WTC11 (cell line): ENCODE results near the gene TMEM18. TPM values are rescaled to one million over a fixed set of nuclear protein-coding genes. Genes with fewer than 3 reads are reported as not detected.

ENCODE experiments used
- ATAC-seq: fragments of 200-7000 bp; cut with Tn5 transposase; 2 replicates; pipeline ENCODE4 v1.10.0; 2021; ENCODE audit warnings: mild to moderate bottlenecking, moderate library complexity
- Bru-seq: library from RNA; stranded (reverse); fragments of 400-500 nt; gene quantifications from one replicate; lab custom pipeline; 2021; lab: Mats Ljungman, UMichigan
- CTCF ChIA-PET: fragments of 300-600 bp; sonication (Branson Sonifier 250); formaldehyde crosslinking; loops from one replicate; lab custom pipeline; 2021; ENCODE audit warnings: antibody characterized with exemption; lab: Charles Lee
- POLR2A ChIA-PET: fragments of 350-600 bp; sonication (Branson Sonifier 250); formaldehyde crosslinking; loops from one replicate; lab custom pipeline; 2021; ENCODE audit warnings: antibody characterized with exemption; lab: Charles Lee
- DNase-seq: peaks from one replicate; pipeline ENCODE4 v3.0.0; 2021; ENCODE audit warnings: low spot score
- H3K27ac Mint-ChIP-seq: 2 replicates; pipeline ENCODE4 v1.8.0; 2021; ENCODE audit warnings: mixed read lengths
- H3K27me3 Mint-ChIP-seq: 2 replicates; pipeline ENCODE4 v1.8.0; 2021; ENCODE audit warnings: low read depth, mild to moderate bottlenecking, moderate library complexity, mixed read lengths
- H3K36me3 Mint-ChIP-seq: 2 replicates; pipeline ENCODE4 v1.8.0; 2021; ENCODE audit warnings: mixed read lengths
- H3K4me1 Mint-ChIP-seq: 2 replicates; pipeline ENCODE4 v1.8.0; 2022; ENCODE audit warnings: mixed read lengths
- H3K4me3 Mint-ChIP-seq: 2 replicates; pipeline ENCODE4 v1.8.0; 2021; ENCODE audit warnings: mild to moderate bottlenecking, moderate library complexity, mixed read lengths
- H3K9me3 Mint-ChIP-seq: 2 replicates; pipeline ENCODE4 v1.8.0; 2021; ENCODE audit warnings: mixed read lengths
- AR ChIP-seq: fragments of 250-450 bp; sonication (Bioruptor Pico); IDR thresholded peaks from 2 replicates; pipeline ENCODE4 v1.9.0; 2021; ENCODE audit warnings: mild to moderate bottlenecking
- ATF3 ChIP-seq: sonication (generic); formaldehyde crosslinking; conservative IDR thresholded peaks from 2 replicates; pipeline ENCODE4 v1.8.1; 2022; ENCODE audit warnings: mild to moderate bottlenecking, missing genetic modification reagents
- CREB1 ChIP-seq: sonication (generic); formaldehyde crosslinking; IDR thresholded peaks from 2 replicates; pipeline ENCODE4 v1.8.0; 2023; ENCODE audit warnings: mild to moderate bottlenecking, missing genetic modification reagents
- CREM ChIP-seq: sonication (generic); formaldehyde crosslinking; IDR thresholded peaks from 2 replicates; pipeline ENCODE4 v1.8.1; 2022; ENCODE audit warnings: mild to moderate bottlenecking, missing genetic modification reagents, moderate library complexity
- EMX1 ChIP-seq: fragments of 250-450 bp; sonication (Bioruptor Pico); IDR thresholded peaks from 2 replicates; pipeline ENCODE4 v1.8.0; 2021; ENCODE audit warnings: mild to moderate bottlenecking
- ETV6 ChIP-seq: sonication (generic); formaldehyde crosslinking; IDR thresholded peaks from 2 replicates; pipeline ENCODE4 v1.8.1; 2022; ENCODE audit warnings: mild to moderate bottlenecking, missing genetic modification reagents
- FOXP4 ChIP-seq: sonication (generic); formaldehyde crosslinking; IDR thresholded peaks from 2 replicates; pipeline ENCODE4 v1.8.0; 2022; ENCODE audit warnings: mild to moderate bottlenecking, missing genetic modification reagents
- GTF2I ChIP-seq: fragments of 250-450 bp; sonication (Bioruptor Pico); conservative IDR thresholded peaks from 2 replicates; pipeline ENCODE4 v1.4.0; 2021; ENCODE audit warnings: mild to moderate bottlenecking
- IRF2 ChIP-seq: sonication (generic); formaldehyde crosslinking; IDR thresholded peaks from 2 replicates; pipeline ENCODE4 v1.8.0; 2022; ENCODE audit warnings: low read depth, missing genetic modification reagents, borderline replicate concordance
- MLX ChIP-seq: sonication (generic); formaldehyde crosslinking; IDR thresholded peaks from 2 replicates; pipeline ENCODE4 v1.8.1; 2023; ENCODE audit warnings: mild to moderate bottlenecking, missing genetic modification reagents, moderate library complexity
- NFE2L1 ChIP-seq: sonication (generic); formaldehyde crosslinking; IDR thresholded peaks from 2 replicates; pipeline ENCODE4 v1.8.1; 2023; ENCODE audit warnings: missing genetic modification reagents
- NR3C1 ChIP-seq: sonication (generic); formaldehyde crosslinking; conservative IDR thresholded peaks from 2 replicates; pipeline ENCODE4 v1.8.1; 2023; ENCODE audit warnings: low read depth, mild to moderate bottlenecking, missing genetic modification reagents
- PRDM15 ChIP-seq: sonication (generic); formaldehyde crosslinking; IDR thresholded peaks from 2 replicates; pipeline ENCODE4 v1.8.0; 2022; ENCODE audit warnings: missing genetic modification reagents
- SMAD3 ChIP-seq: sonication (generic); formaldehyde crosslinking; IDR thresholded peaks from 2 replicates; pipeline ENCODE4 v1.8.0; 2022; ENCODE audit warnings: missing genetic modification reagents, mild to moderate bottlenecking, borderline replicate concordance
- TCF7 ChIP-seq: sonication (generic); formaldehyde crosslinking; IDR thresholded peaks from 2 replicates; pipeline ENCODE4 v1.8.0; 2022; ENCODE audit warnings: mild to moderate bottlenecking, low read depth, missing genetic modification reagents, moderate library complexity
- USF1 ChIP-seq: sonication (generic); formaldehyde crosslinking; IDR thresholded peaks from 2 replicates; pipeline ENCODE4 v1.8.0; 2022; ENCODE audit warnings: mild to moderate bottlenecking, missing genetic modification reagents
- ZBTB43 ChIP-seq: sonication (generic); formaldehyde crosslinking; IDR thresholded peaks from 2 replicates; pipeline ENCODE4 v1.8.1; 2023; ENCODE audit warnings: mild to moderate bottlenecking, missing genetic modification reagents
- ZNF121 ChIP-seq: sonication (generic); formaldehyde crosslinking; IDR thresholded peaks from 2 replicates; pipeline ENCODE4 v1.8.0; 2023; ENCODE audit warnings: missing genetic modification reagents
- ZNF138 ChIP-seq: sonication (generic); formaldehyde crosslinking; conservative IDR thresholded peaks from 2 replicates; pipeline ENCODE4 v1.8.1; 2022; ENCODE audit warnings: mild to moderate bottlenecking, moderate library complexity, missing genetic modification reagents
- ZNF219 ChIP-seq: sonication (generic); formaldehyde crosslinking; IDR thresholded peaks from 2 replicates; pipeline ENCODE4 v1.8.0; 2023; ENCODE audit warnings: missing genetic modification reagents, mild to moderate bottlenecking, borderline replicate concordance
- ZNF232 ChIP-seq: sonication (generic); formaldehyde crosslinking; IDR thresholded peaks from 2 replicates; pipeline ENCODE4 v1.8.0; 2022; ENCODE audit warnings: mild to moderate bottlenecking, missing genetic modification reagents
- ZNF416 ChIP-seq: fragments of 250-450 bp; sonication (Bioruptor Pico); IDR thresholded peaks from 2 replicates; pipeline ENCODE4 v1.9.0; 2021; ENCODE audit warnings: mild to moderate bottlenecking, inconsistent platforms
- ZNF423 ChIP-seq: fragments of 250-450 bp; sonication (Bioruptor Pico); IDR thresholded peaks from 2 replicates; pipeline ENCODE4 v2.1.2; 2022; ENCODE audit warnings: mild to moderate bottlenecking, moderate library complexity
- long read RNA-seq, 3 experiments: library from RNA in 1 of 3; library from capped mRNA in 1 of 3; library from polyadenylated mRNA in 1 of 3; unstranded in 2 of 3; stranded (forward) in 1 of 3; transcript quantifications; one replicate each; pipeline ENCODE4 v2.0.0, GENCODE V29; 2021
- total RNA-seq: library from RNA; stranded (reverse); gene quantifications from 3 replicates; pipeline ENCODE4 v1.2.3, GENCODE V29; 2021

Gene TMEM18
- total RNA-seq (23.9 to 27.4 TPM (median 24.0 TPM) in 3 replicates), Bru-seq, nascent RNA (percentile 80 among the genes with signal in this experiment)
- long read RNA-seq, experiment 1, transcript TMEM18-207 (4 exons, 1,767 nt), result minor isoform, 8 of 83 reads
- long read RNA-seq, experiment 1, transcript TMEM18-203 (5 exons, 654 nt), result minor isoform, 10 of 83 reads
- long read RNA-seq, experiment 1, transcript TMEM18-201 (5 exons, 2,762 nt), result major isoform, 38 of 83 reads
- long read RNA-seq, experiment 1, transcript TMEM18-205 (6 exons, 2,572 nt), result minor isoform, 5 of 83 reads
- long read RNA-seq, experiment 1, partial matches to known transcripts, result 1 of 83 reads
- long read RNA-seq, experiment 1, other reads (novel, unspliced or antisense), result 18 of 83 reads
- long read RNA-seq, experiment 2, transcript TMEM18-201 (5 exons, 2,762 nt), result major isoform, 39 of 68 reads
- long read RNA-seq, experiment 2, partial matches to known transcripts, result 3 of 68 reads
- long read RNA-seq, experiment 2, other reads (novel, unspliced or antisense), result 17 of 68 reads
- long read RNA-seq, experiment 3, transcript TMEM18-201 (5 exons, 2,762 nt), result major isoform, 29 of 62 reads
- long read RNA-seq, experiment 3, partial matches to known transcripts, result 6 of 62 reads
- long read RNA-seq, experiment 3, other reads (novel, unspliced or antisense), result 18 of 62 reads

- peak within 1 kb of the TSS; percentile 98 for H3K27ac Mint-ChIP-seq
- H3K4me3 Mint-ChIP-seq, result peak within 1 kb of the TSS; percentile 94
- ATAC-seq (peak; percentile 56), DNase-seq (peak; percentile 88)
- no peaks in the 10 kb centered on the region for H3K9me3 Mint-ChIP-seq
- CTCF ChIA-PET, result interaction anchor here (0.5 to 2.0 kb wide), 9 partner anchors 10 to 912 kb away, joined by 3 to 9 read pairs (median 3); no protein-coding TSS in a partner anchor
- H3K4me1 Mint-ChIP-seq, result peaks cover 51% of the 10 kb centered on the region
- POLR2A ChIA-PET, result no interaction called here
- no peaks in the 10 kb centered on the region for H3K27me3 Mint-ChIP-seq
- peaks cover 6% of the 10 kb centered on the region; the same call in 1 of the 2 replicates for H3K36me3 Mint-ChIP-seq
- TF ChIP-seq PRDM15 (CRISPR knock-in tag) (no peak), NR3C1 (CRISPR knock-in tag) (no peak), ZNF416 (CRISPR knock-in tag) (peak; percentile 80; the same call in 1 of the 2 replicates), ZNF138 (CRISPR knock-in tag) (0 out of 2 replicates have a peak, but pooled peaks have one; percentile 55), AR (CRISPR knock-in tag) (no peak), ZNF121 (CRISPR knock-in tag) (no peak), CREB1 (CRISPR knock-in tag) (no peak), TCF7 (0 out of 2 replicates have a peak, but pooled peaks have one; percentile 70), ATF3 (CRISPR knock-in tag) (no peak), ETV6 (CRISPR knock-in tag) (peak; percentile 71), EMX1 (CRISPR knock-in tag) (no peak), CREM (CRISPR knock-in tag) (peak; percentile 71; the same call in 1 of the 2 replicates), SMAD3 (CRISPR knock-in tag) (peak; percentile 49; the same call in 1 of the 2 replicates), ZNF219 (no peak), FOXP4 (CRISPR knock-in tag) (no peak; the same call in 1 of the 2 replicates), ZBTB43 (CRISPR knock-in tag) (peak; percentile 90; the same call in 1 of the 2 replicates), GTF2I (CRISPR knock-in tag) (no peak), ZNF232 (peak; percentile 80; the same call in 1 of the 2 replicates), IRF2 (CRISPR knock-in tag) (no peak), USF1 (CRISPR knock-in tag) (peak; percentile 29), ZNF423 (no peak), MLX (CRISPR knock-in tag) (no peak), NFE2L1 (CRISPR knock-in tag) (peak; percentile 81; the same call in 1 of the 2 replicates)
Observed at GRCh38 chr2:677056-677958, at the start of gene TMEM18. Gene TMEM18 (minus strand): TSS chr2:677406. CDS start chr2:677345, 61 bp downstream.
